HCT116 (cell line): ENCODE results near the gene MED9. TPM values are rescaled to one million over a fixed set of nuclear protein-coding genes. Genes with fewer than 3 reads are reported as not detected.

ENCODE experiments used
- ATAC-seq: fragments of 200-7000 bp; cut with Tn5 transposase; 2 replicates; pipeline ENCODE4 v1.9.1; 2020; ENCODE audit warnings: mild to moderate bottlenecking, moderate library complexity
- BruUV-seq: library from RNA; stranded (reverse); fragments of 400-500 nt; replicated peaks from 2 replicates; lab custom pipeline; 2021; lab: Mats Ljungman, UMichigan
- CTCF ChIA-PET: fragments of 300-600 bp; sonication (Branson Sonifier 250); formaldehyde crosslinking; loops from one replicate; lab custom pipeline; 2021; ENCODE audit warnings: antibody characterized with exemption; lab: Charles Lee
- POLR2A ChIA-PET: fragments of 300-600, 350-600 bp; sonication (Branson Sonifier 250); formaldehyde crosslinking; loops from one replicate; lab custom pipeline; 2021; ENCODE audit warnings: antibody characterized with exemption; lab: Charles Lee
- RAD21 ChIA-PET, 2 experiments: fragments of 300-600 bp; sonication (Branson Sonifier 250); formaldehyde crosslinking; loops; one replicate each; lab custom pipeline; 2023; ENCODE audit warnings: low total read pairs in 2 of 2; ENCODE audit not compliant: uncharacterized antibody in 2 of 2, unreplicated experiment in 2 of 2, low non-redundant PET in 1 of 2; lab: Charles Lee
- DNase-seq: peaks from one replicate; pipeline ENCODE4 v3.0.0-alpha.2; 2010; ENCODE audit warnings: low read depth, low spot score
- H2AFZ ChIP-seq: fragments of 200-600 bp; shearing (Covaris generic), sonication (generic); 2 replicates; pipeline ENCODE4 v1.6.1; 2017; ENCODE audit warnings: low read depth, mixed run types, mixed read lengths, antibody characterized with exemption, low read length; ENCODE audit not compliant: poor library complexity, severe bottlenecking
- H3K27ac ChIP-seq: 2 replicates; pipeline ENCODE4 v1.5.1; 2012; ENCODE audit warnings: low read depth, low read length
- H3K27me3 ChIP-seq: fragments of 200-600 bp; sonication (generic); 2 replicates; pipeline ENCODE4 v1.6.1; 2016; ENCODE audit warnings: mixed run types, low read length, mixed read lengths; ENCODE audit not compliant: insufficient read depth
- H3K36me3 ChIP-seq, 2 experiments: fragments of 200-500 bp in 1 of 2; fragments of 200-600 bp in 1 of 2; sonication (Bioruptor generic) in 1 of 2; sonication (generic) in 1 of 2; 2 replicates each; pipeline versions ENCODE4 v1.5.1 to v1.6.1; 2014 to 2016; ENCODE audit warnings: low read length in 2 of 2, inconsistent platforms in 1 of 2, mixed read lengths in 1 of 2, mixed run types in 1 of 2; ENCODE audit not compliant: insufficient read depth in 2 of 2, control insufficient read depth in 1 of 2
- H3K4me1 ChIP-seq, 2 experiments: fragments of 200-600 bp in 1 of 2; sonication (generic) in 1 of 2; 2 replicates each; pipeline versions ENCODE4 v1.5.1 to v1.6.1; 2012 to 2017; ENCODE audit warnings: low read length in 2 of 2, inconsistent platforms in 1 of 2, mild to moderate bottlenecking in 1 of 2, mixed read lengths in 1 of 2, mixed run types in 1 of 2, moderate library complexity in 1 of 2; ENCODE audit not compliant: insufficient read depth in 2 of 2, control insufficient read depth in 1 of 2
- H3K4me2 ChIP-seq: fragments of 200-600 bp; sonication (generic); 2 replicates; pipeline ENCODE4 v1.6.1; 2017; ENCODE audit warnings: mixed run types, low read length, mixed read lengths
- H3K4me3 ChIP-seq, 2 experiments: fragments of 200-600 bp in 1 of 2; sonication (generic) in 1 of 2; replicated peaks in 1 of 2; 2 replicates each; pipeline ENCODE4 v1.5.1; 2011 to 2016; ENCODE audit warnings: low read length in 2 of 2, control low read depth in 1 of 2, low read depth in 1 of 2, mild to moderate bottlenecking in 1 of 2, mixed read lengths in 1 of 2, mixed run types in 1 of 2
- H3K79me2 ChIP-seq: fragments of 200-600 bp; sonication (generic); 2 replicates; pipeline ENCODE4 v1.6.1; 2017; ENCODE audit warnings: mild to moderate bottlenecking, mixed run types, low read length, moderate library complexity, mixed read lengths; ENCODE audit not compliant: insufficient read depth
- H3K9ac ChIP-seq: fragments of 200-600 bp; sonication (generic); 2 replicates; pipeline ENCODE4 v1.6.1; 2016; ENCODE audit warnings: low read length, mixed read lengths
- H3K9me2 ChIP-seq: fragments of 200-600 bp; sonication (generic), shearing (Covaris generic); 2 replicates; pipeline ENCODE4 v1.6.1; 2017; ENCODE audit warnings: mixed run types, mild to moderate bottlenecking, moderate library complexity; ENCODE audit not compliant: insufficient read depth
- H3K9me3 ChIP-seq, 2 experiments: fragments of 200-500 bp in 1 of 2; fragments of 200-600 bp in 1 of 2; sonication (Bioruptor generic) in 1 of 2; sonication (generic) in 1 of 2; 2 replicates each; pipeline ENCODE4 v1.6.1; 2014 to 2017; ENCODE audit warnings: low read length in 2 of 2, mixed read lengths in 2 of 2, inconsistent platforms in 1 of 2, low read depth in 1 of 2, mild to moderate bottlenecking in 1 of 2, mixed run types in 1 of 2, moderate library complexity in 1 of 2; ENCODE audit not compliant: control insufficient read depth in 1 of 2, insufficient read depth in 1 of 2
- H4K20me1 ChIP-seq: fragments of 200-600 bp; sonication (generic), shearing (Covaris generic); 2 replicates; pipeline ENCODE4 v1.6.1; 2017; ENCODE audit warnings: mixed run types, mild to moderate bottlenecking, moderate library complexity; ENCODE audit not compliant: insufficient read depth
- FOSL1 ChIP-seq: IDR thresholded peaks from 2 replicates; pipeline ENCODE4 v1.6.1; 2012; ENCODE audit warnings: low read depth
- SIN3A ChIP-seq: IDR thresholded peaks from 2 replicates; pipeline ENCODE4 v1.6.1; 2012; ENCODE audit warnings: low read depth
- SP1 ChIP-seq: IDR thresholded peaks from 2 replicates; pipeline ENCODE4 v1.6.1; 2012; ENCODE audit warnings: low read depth
- SRF ChIP-seq: IDR thresholded peaks from 2 replicates; pipeline ENCODE4 v1.6.1; 2012; ENCODE audit warnings: low read depth
- intact Hi-C: fragments of 100-400 bp; cut with micrococcal nuclease; formaldehyde crosslinking; loops from 2 replicates; pipeline ENCODE4 v1.10.0; 2022
- total RNA-seq: library from RNA; stranded (reverse); gene quantifications from one replicate; pipeline ENCODE4 v1.2.1, GENCODE V29; 2021; ENCODE audit not compliant: unreplicated experiment
- TF ChIP-seq, protein P1 (sequence below): IDR thresholded peaks from 2 replicates; pipeline ENCODE4 v1.6.1; 2012
- TF ChIP-seq, protein P2 (sequence below), 3 experiments: fragments of 200-600 bp in 1 of 3; sonication (generic) in 1 of 3; IDR thresholded peaks in 2 of 3; conservative IDR thresholded peaks in 1 of 3; 2 replicates each; pipeline ENCODE4 v1.5.1; 2012 to 2017; ENCODE audit warnings: low read depth in 2 of 3, low read length in 2 of 3, antibody characterized with exemption in 1 of 3, borderline replicate concordance in 1 of 3, control low read depth in 1 of 3, mild to moderate bottlenecking in 1 of 3, mixed read lengths in 1 of 3, mixed run types in 1 of 3, moderate library complexity in 1 of 3; ENCODE audit not compliant: insufficient read depth in 1 of 3

MED9 gene
- total RNA-seq, 1 experiment from 2014 or later, result 13.9 TPM

- Histone ChIP-seq H3K9me2 (no peaks in the 10 kb centered on the region), H3K4me3 (no peak overlapping the region), H3K9me3 (no peaks in the 10 kb centered on the region), H2AFZ (no peak overlapping the region), H3K79me2 (no peaks in the 10 kb centered on the region), H3K9ac (no peak overlapping the region), H3K27ac (no peak overlapping the region), H3K27me3 (no peaks in the 10 kb centered on the region), H3K36me3 (no peaks in the 10 kb centered on the region)
- BruUV-seq, result no TSS peak
- POLR2A ChIA-PET, result no interaction called here
- DNase-seq (no peak), ATAC-seq (no peak)
- RAD21 ChIA-PET, result no interaction called here
- no peak for TF ChIP-seq SIN3A
- no peak for TF ChIP-seq SP1
- TF ChIP-seq, protein P1, sequence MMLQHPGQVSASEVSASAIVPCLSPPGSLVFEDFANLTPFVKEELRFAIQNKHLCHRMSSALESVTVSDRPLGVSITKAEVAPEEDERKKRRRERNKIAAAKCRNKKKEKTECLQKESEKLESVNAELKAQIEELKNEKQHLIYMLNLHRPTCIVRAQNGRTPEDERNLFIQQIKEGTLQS, result no peak
- TF ChIP-seq, protein P2, sequence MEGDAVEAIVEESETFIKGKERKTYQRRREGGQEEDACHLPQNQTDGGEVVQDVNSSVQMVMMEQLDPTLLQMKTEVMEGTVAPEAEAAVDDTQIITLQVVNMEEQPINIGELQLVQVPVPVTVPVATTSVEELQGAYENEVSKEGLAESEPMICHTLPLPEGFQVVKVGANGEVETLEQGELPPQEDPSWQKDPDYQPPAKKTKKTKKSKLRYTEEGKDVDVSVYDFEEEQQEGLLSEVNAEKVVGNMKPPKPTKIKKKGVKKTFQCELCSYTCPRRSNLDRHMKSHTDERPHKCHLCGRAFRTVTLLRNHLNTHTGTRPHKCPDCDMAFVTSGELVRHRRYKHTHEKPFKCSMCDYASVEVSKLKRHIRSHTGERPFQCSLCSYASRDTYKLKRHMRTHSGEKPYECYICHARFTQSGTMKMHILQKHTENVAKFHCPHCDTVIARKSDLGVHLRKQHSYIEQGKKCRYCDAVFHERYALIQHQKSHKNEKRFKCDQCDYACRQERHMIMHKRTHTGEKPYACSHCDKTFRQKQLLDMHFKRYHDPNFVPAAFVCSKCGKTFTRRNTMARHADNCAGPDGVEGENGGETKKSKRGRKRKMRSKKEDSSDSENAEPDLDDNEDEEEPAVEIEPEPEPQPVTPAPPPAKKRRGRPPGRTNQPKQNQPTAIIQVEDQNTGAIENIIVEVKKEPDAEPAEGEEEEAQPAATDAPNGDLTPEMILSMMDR (IDR thresholded peaks at IDR 0.05 in 2 of 3, conservative IDR thresholded peaks at IDR 0.05 in 1 of 3; ENCODE audit: borderline replicate concordance in 1 of 3, insufficient read depth in 1 of 3, low read depth in 2 of 3, low read length in 2 of 3), result no peak
- TF ChIP-seq, all 23 proteins: peak for 0
- H4K20me1 ChIP-seq, result no peaks in the 10 kb centered on the region
- CTCF ChIA-PET, result no interaction called here
- no peaks in the 10 kb centered on the region for H3K4me1 ChIP-seq
- intact Hi-C loops, result no loop called here
- no peak overlapping the region for H3K4me2 ChIP-seq
Measured at GRCh38 chr17:17535957-17536356, 59.2 kb downstream of the MED9 start.

GRCh38 chr17:17536702-17537101, 59.9 kb downstream of the MED9 start:
- POLR2A ChIA-PET, result no interaction called here
- Histone ChIP-seq H3K9ac (no peak overlapping the region), H3K27ac (no peak overlapping the region), H3K79me2 (no peaks in the 10 kb centered on the region), H2AFZ (no peak overlapping the region), H3K4me3 (no peak overlapping the region), H3K36me3 (no peaks in the 10 kb centered on the region)
- DNase-seq (no peak), ATAC-seq (no peak)
- CTCF ChIA-PET, result no interaction called here
- RAD21 ChIA-PET, result no interaction called here
- TF ChIP-seq SRF (no peak), FOSL1 (no peak)
- TF ChIP-seq, all 23 proteins: peak for 0
- no TSS peak for BruUV-seq
- H3K9me3 ChIP-seq, result no peaks in the 10 kb centered on the region
- no peaks in the 10 kb centered on the region for H3K9me2 ChIP-seq
- H4K20me1 ChIP-seq, result no peaks in the 10 kb centered on the region
- no peaks in the 10 kb centered on the region for H3K27me3 ChIP-seq
- intact Hi-C loops, result no loop called here
- H3K4me1 ChIP-seq, result no peaks in the 10 kb centered on the region
- H3K4me2 ChIP-seq, result no peak overlapping the region
